ENCODE data around the gene ZIC4. TPM values are rescaled to one million over a fixed set of nuclear protein-coding genes. Genes with fewer than 3 reads are reported as not detected.

ZIC4 gene
- total and polyA plus RNA-seq, 4 donors, result 0.06 TPM; not detected in 3

GRCh38 chr3:147360646-147361453, 45.5 kb downstream of the ZIC4 start (continued):
- TF ChIP-seq MAX (IDR thresholded peaks at IDR 0.05) (no peak), RXRA (IDR thresholded peaks at IDR 0.05) (no peak), HNF4G (IDR thresholded peaks at IDR 0.05) (no peak), HNF4A (conservative IDR thresholded peaks at IDR 0.05) (no peak), ATF3 (IDR thresholded peaks at IDR 0.05) (no peak), YY1 (IDR thresholded peaks at IDR 0.05) (no peak)

GRCh38 chr3:147360051-147360439, 46.3 kb downstream of the ZIC4 start:
- WGBS, result 14% methylated on average over 5 of the region's 5 CpGs
- TF ChIP-seq YY1 (IDR thresholded peaks at IDR 0.05), result no peak
- no peak for TF ChIP-seq CTCF (IDR thresholded peaks at IDR 0.05; ENCODE audit: low read depth, low read length, missing input control)
- TF ChIP-seq EGR1 (IDR thresholded peaks at IDR 0.05; ENCODE audit: low read depth in 2 of 2), result no peak
- TF ChIP-seq HNF4G (IDR thresholded peaks at IDR 0.05), result no peak
- no peak for TF ChIP-seq MAX (IDR thresholded peaks at IDR 0.05)
- TF ChIP-seq NR2F2 (IDR thresholded peaks at IDR 0.05), result no peak
- no peak for TF ChIP-seq FOXA2 (IDR thresholded peaks at IDR 0.05)
- TF ChIP-seq SP1 (IDR thresholded peaks at IDR 0.05), result no peak
- TF ChIP-seq HNF4A (conservative IDR thresholded peaks at IDR 0.05), result no peak
- TF ChIP-seq TAF1 (conservative IDR thresholded peaks at IDR 0.05), result no peak
- TF ChIP-seq FOXA1 (IDR thresholded peaks at IDR 0.05), result no peak
- TF ChIP-seq JUND (IDR thresholded peaks at IDR 0.05), result no peak
- TF ChIP-seq RAD21 (IDR thresholded peaks at IDR 0.05), result no peak
- no peak for TF ChIP-seq ZBTB33 (IDR thresholded peaks at IDR 0.05)
- TF ChIP-seq GABPA (IDR thresholded peaks at IDR 0.05 in 1 of 2, conservative IDR thresholded peaks at IDR 0.05 in 1 of 2), result no peak
- TF ChIP-seq REST (IDR thresholded peaks at IDR 0.05), result no peak
- peaks cover 3 to 59% (median 23%) of the 10 kb centered on the region in 4 donors for H3K27me3 ChIP-seq (ENCODE audit: control insufficient read depth in 4 of 4, insufficient read depth in 4 of 4, low read length in 3 of 4)

More at GRCh38 chr3:147360051-147360439, 46.3 kb downstream of the ZIC4 start:
- no peak for DNase-seq (ENCODE audit: low spot score)
- H3K27ac ChIP-seq (ENCODE audit: low read depth in 1 of 2, low read length in 2 of 2), result no peak overlapping the region
- no peaks in the 10 kb centered on the region for H3K36me3 ChIP-seq (ENCODE audit: control insufficient read depth in 4 of 4, insufficient read depth in 3 of 4, low read depth in 1 of 4, low read length in 3 of 4)
- H3K4me1 ChIP-seq (ENCODE audit: control insufficient read depth in 4 of 4, insufficient read depth in 4 of 4, low read length in 3 of 4), result no peaks in the 10 kb centered on the region
- H3K9me3 ChIP-seq (ENCODE audit: control insufficient read depth in 4 of 4, low read length in 3 of 4), result peaks cover 0 to 2% (median 0%) of the 10 kb centered on the region in 4 donors
- no peak overlapping the region for H3K4me3 ChIP-seq (ENCODE audit: low read depth in 1 of 3, low read length in 3 of 3)
- no peak overlapping the region for H3K9ac ChIP-seq (ENCODE audit: low read depth in 1 of 2, low read length in 2 of 2)
